ENCODE results near the gene RHBDD3.

Gene RHBDD3

DNA sequence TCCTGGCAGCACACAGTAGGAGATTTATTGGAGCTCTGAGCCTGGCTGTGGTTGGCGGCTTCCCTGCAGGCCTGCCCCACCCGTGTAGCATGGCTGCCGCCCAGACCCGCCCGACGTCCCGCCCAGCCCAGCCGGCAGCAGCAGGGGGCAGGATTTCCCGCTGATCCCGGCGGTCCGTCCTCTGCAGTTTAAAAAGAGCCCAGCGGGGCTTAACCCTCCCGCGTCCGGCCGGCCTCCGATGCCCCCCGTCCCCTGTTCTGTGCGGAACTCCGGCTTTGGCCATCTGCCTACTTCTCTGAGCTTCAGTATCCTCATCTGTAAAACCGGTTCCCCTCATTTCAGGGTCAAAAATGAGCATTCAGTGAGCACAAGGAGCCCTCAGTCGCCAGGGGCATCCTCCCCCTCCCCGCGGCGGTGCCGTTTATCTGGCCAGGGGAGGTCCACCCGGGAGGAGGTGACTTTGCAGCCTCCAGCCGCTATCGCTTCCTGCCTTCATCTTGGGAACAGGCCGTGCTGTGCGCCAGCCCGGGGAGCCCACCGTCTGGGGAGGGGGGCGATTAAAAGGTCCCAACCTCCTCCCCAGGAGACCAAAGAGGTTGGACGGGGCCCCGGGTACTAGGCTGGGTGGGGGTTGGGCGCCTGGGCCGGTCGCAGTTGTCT lies 38.5 kb upstream of the RHBDD3 start, which contains the start of gene GAS2L1:
Gene GAS2L1, plus strand, starts transcription at position 476 of the 660 bp plus-strand sequence. CDS start 1,456 bp downstream, outside the sequence.
- peak; percentile 38 for DNase-seq (ENCODE audit: low spot score)

- DNase-seq (ENCODE audit: low spot score) = no peak
Measured at GRCh38 chr22:29305836-29306174, 38.0 kb upstream of the RHBDD3 start.

GRCh38 chr22:29302681-29303465 lies 35.1 kb upstream of the RHBDD3 start:
- DNase-seq (ENCODE audit: low spot score) = no peak

DNA sequence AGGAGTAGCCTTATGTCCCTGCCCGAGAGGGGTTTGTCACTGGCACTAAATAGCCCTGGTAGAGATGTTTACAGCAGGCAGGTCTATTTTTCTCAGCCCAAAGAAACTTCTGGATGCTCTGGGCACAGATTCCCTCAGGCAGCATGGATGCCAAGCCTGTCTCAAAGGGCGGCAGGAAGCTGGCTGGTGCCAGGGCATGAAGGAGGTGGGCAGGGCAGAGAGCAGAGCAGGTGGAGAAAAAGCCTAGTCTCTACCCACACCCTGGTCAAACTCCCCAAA lies 34.6 kb upstream of the RHBDD3 start:
- DNase-seq (ENCODE audit: low spot score) = no peak

DNA sequence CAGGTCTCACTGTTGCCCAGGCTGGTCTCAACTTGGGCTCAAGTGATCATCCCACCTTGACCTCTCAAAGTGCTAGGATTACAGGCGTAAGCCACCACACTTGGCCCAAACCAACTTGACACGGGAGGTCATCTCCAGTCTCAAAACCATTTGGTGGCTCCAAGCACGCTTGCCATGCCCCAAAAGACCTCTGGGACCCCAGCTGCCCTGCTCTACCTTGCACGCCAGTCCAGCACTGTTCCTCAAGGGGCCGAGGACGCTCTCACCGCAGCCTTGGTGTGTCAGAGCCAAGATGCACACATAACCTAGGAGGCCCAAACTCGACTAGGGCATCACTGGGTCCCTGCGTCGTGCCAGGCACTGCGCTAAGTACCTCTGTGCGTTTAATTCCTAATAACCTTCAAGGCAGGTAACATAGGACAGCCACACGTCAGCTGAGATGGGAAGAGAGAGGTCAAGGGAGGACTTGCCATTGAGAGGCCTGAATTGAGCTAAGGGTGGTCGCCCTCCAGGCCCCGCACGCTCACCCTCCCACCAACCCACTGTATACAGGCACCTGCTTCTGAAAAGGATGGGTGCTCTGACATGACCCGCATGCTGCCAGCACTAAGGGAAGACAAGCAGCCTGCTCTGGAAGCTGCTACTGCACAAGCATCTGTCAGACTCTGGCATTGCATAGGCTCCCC lies 34.1 kb upstream of the RHBDD3 start:
- no peak for DNase-seq (ENCODE audit: low spot score)

DNA sequence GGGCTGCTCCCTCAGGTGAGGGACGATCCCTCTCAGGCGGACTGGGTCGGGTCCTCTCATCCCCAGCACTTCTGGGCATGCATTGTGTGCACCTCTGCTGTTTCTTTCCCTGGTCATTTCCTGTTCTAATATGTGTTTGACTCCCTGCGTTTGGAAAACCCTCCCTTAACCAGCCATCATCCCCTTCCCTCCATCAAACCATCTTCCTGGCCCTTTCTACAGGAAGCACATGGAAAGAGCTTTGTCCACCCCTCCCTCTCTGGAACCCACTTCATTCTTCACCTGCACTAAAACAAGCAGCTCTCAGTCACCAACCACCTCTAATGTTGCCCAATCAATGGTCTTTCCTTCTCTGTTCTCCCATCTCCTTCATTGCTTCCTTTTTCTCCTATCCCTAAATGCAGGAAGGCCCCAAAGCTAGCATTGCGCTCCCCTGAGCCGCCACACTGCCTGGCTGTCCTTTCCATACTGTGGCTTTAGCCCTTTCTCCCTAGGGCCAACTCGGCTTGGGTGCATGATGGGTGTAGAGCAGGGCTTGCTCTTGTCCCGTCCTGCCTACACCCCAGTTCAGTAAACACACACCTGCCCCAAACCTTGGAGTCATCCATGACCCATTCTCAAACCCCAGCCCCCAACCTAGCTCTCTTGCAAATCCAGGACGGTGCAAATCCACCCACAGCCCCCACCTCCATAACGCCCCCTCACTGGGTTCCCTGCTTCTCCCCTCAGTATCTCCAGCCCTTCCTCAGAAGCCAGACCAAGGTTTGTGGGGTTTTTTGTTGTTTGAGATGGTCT lies 33.2 kb upstream of the RHBDD3 start:
- no peak for DNase-seq (ENCODE audit: low spot score)

- no peak for DNase-seq (ENCODE audit: low spot score)
Measured at GRCh38 chr22:29300467-29300806, 32.7 kb upstream of the RHBDD3 start.

DNA sequence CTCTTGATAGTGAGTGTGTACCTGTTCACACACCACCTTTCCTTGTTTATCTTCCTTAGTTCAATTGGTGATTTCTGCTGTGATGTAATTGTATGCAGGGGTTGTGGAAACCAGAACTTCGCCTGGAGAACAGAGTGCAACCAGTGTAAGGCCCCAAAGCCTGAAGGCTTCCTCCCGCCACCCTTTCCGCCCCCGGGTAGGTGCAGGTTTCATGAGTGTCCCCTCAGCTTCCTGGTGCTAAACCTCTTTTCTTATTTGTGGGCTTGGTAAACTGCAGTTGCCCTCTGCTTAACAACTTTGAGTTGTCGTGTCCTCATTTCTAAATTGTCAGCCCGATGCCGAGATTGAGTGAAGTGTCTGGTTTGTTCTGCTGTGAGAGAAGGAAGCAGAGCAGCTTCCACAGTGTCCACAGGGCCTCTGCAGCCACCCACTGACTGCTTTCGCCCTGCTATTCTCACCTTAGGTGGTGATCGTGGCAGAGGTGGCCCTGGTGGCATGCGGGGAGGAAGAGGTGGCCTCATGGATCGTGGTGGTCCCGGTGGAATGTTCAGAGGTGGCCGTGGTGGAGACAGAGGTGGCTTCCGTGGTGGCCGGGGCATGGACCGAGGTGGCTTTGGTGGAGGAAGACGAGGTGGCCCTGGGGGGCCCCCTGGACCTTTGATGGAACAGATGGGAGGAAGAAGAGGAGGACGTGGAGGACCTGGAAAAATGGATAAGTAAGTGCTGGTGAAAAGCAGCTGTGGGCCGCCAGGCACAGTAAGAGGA lies 31.5 kb upstream of the RHBDD3 start:
- no peak for DNase-seq (ENCODE audit: low spot score)

DNA sequence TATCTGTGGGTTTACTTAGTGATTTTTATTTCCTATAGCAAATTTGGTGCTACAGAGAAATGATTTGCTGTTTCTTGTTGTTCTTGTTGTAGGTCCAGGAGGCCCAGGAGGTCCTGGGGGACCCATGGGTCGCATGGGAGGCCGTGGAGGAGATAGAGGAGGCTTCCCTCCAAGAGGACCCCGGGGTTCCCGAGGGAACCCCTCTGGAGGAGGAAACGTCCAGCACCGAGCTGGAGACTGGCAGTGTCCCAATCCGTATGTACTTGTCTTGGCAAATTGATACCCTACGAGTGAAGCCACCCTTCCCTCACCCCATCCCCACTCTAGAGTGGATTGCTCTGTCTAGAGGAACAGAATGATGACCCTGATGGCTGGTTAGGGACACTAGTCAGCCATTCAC lies 30.9 kb upstream of the RHBDD3 start:
- no peak for DNase-seq (ENCODE audit: low spot score)

DNA sequence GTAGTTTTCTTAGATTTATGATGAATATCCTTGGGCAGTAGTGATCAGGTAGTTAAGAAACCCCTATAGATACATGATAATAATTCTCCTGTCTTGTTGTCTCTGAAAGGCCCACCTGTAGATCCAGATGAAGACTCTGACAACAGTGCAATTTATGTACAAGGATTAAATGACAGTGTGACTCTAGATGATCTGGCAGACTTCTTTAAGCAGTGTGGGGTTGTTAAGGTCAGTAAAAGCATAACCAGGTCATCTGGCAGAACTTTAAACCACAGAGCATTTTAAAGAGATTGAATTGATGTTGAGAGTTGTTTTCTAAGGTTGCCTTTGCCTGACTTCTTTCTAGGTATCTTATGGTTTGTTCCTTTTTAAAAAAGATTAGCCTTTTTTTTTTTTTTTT lies 24.6 kb upstream of the RHBDD3 start:
- DNase-seq (ENCODE audit: low spot score) = no peak

GRCh38 chr22:29291215-29291614 lies 23.4 kb upstream of the RHBDD3 start:
- no peak for DNase-seq (ENCODE audit: low spot score)

- DNase-seq (ENCODE audit: low spot score) = no peak
Measured at GRCh38 chr22:29290061-29290460, 22.3 kb upstream of the RHBDD3 start.

DNA sequence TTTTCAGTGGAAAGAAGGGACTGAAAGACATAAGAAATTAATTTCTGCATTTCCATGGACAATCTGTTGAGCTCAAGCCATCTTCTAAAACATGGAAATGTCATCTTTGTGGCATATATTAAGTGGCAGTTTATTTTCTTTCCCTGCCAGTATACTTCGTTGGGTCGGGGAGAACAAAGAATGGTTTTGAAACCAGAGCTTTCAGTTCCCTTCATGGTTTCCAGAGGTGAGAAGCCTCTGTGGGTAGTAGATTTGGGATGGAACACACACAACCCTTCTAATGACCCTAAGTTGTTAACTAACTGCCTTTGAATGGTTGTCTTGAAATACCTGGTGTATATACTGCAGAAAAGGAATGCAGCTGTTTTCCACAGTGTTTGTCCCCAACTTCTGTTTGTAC lies 21.1 kb upstream of the RHBDD3 start:
- no peak for DNase-seq (ENCODE audit: low spot score)

GRCh38 chr22:29284196-29284595 lies 16.4 kb upstream of the RHBDD3 start:
- no peak for DNase-seq (ENCODE audit: low spot score)

DNA sequence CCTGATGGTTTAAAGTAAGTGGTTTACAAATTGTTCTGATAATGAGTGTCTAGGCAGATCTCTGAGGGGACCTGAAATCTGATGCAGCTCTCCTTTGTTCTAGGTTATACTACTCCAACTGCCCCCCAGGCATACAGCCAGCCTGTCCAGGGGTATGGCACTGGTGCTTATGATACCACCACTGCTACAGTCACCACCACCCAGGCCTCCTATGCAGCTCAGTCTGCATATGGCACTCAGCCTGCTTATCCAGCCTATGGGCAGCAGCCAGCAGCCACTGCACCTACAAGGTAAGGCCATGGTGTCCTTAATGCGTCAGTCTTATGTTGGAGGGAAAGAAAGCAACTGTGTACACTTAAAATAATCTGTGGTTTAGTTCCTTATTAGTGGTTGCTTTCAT lies 10.1 kb upstream of the RHBDD3 start:
- DNase-seq (ENCODE audit: low spot score) = no peak

- DNase-seq (ENCODE audit: low spot score) = no peak
Measured at GRCh38 chr22:29275819-29276565, 8.2 kb upstream of the RHBDD3 start.

GRCh38 chr22:29275167-29275566 lies 7.4 kb upstream of the RHBDD3 start:
- no peak for DNase-seq (ENCODE audit: low spot score)

DNA sequence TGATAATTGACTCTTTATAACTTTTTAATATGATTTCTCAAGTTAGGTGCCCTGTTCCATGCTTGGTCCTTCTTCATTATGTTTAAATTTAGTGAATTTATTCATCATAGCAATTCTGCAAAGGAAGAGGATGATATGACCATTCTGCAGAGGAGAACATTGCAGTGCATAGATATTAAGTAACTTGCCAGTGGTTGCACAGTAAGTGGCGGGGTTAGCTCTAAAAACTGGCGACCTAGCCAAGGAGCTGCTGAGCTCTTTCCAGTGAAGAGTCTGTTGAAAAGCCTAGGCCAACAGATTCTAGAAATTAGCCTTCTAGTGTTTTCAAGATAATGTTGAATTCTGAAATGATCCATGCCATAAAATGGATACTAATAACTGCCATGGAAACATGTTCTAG lies 4.8 kb upstream of the RHBDD3 start:
- no peak for DNase-seq (ENCODE audit: low spot score)

DNA sequence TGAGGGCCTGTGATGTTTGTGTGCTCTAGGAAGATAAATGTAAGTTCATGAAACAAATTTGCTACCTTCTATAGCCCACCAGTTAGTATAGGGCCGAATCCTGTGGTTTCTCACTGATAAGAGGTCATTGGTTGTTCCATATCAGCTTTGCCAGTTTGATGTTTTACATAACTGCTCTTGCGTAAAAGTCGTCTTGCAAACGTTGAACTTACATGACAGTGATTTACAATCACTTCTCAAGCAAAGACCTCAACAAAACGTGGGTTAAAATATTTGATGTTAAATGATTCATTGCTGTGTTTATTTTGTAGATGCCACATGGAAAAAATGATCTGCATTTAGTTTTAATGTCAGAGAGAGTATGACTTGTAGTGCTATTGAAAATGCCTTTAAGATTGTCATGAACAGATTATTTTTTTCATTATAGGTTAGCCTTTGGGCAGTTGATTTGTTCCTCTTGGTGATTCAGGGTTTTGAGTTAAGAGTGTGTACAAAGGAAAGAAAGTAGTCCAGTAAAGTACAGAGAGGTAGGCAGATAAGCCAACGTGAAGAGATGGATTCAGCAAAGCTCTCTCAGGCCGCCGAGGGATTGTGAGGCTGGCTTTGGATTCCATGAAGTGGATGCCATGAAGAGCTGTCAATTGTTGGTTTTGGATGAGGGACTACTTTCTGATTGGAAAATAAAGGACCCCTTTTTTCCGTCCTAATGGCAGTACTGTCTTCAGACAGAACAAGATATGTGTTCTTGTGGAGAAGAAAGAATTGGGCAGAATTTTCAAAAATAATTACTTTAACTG lies 2.9 kb upstream of the RHBDD3 start:
- DNase-seq (ENCODE audit: low spot score) = no peak

DNA sequence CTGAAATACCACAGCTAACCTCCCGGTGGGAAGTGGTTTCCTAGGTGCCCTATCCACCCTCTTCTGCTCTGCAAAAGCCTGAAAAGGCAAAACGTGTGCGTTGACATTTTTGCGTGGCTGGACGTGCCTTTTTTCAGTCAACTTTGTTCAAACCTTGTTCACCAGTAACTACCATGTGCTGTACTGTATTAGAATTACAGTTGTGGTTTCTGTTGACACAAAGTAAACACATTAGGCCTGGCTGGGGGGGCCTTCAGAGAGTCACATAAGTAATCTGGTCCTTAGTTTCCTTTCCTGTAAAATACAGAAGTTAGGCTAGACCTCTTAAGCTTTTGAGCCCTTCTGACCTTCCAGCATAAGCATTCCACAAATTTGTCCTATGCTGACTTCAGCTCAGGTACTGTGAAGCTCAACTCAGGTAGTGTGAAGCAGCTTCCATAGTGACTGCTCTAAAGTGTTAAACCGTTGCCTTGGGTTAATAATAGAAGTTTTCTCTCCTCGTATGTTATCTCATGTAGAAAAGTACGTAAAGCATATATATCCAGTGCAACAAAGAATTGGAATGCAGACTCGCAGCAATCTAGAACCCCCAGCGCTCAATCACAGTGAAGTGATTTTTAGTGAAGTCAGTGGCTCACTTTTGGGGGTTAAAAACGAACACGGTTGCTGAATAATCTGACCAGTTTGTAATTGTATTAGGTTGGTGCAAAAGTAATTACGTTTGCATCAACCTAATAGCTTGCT lies 2.1 kb upstream of the RHBDD3 start:
- peak; percentile 22 for DNase-seq (ENCODE audit: low spot score)
